Fibroblast of villous mesenchyme (primary cell): Measurements from ENCODE around the gene TCOF1. TPM values are rescaled to one million over a fixed set of nuclear protein-coding genes. Genes with fewer than 3 reads are reported as not detected.

Experiments used
- DNase-seq: peaks from one replicate; pipeline ENCODE4 v3.0.0-alpha.2; 2010; ENCODE audit warnings: low read depth
- H3K4me3 ChIP-seq: 2 replicates; pipeline ENCODE4 v1.5.1; 2011; ENCODE audit warnings: low read depth, mild to moderate bottlenecking, low read length
- CTCF ChIP-seq: IDR thresholded peaks from 2 replicates; pipeline ENCODE4 v1.5.1; 2012; ENCODE audit warnings: low read depth, mild to moderate bottlenecking, low read length; ENCODE audit not compliant: insufficient read depth
- total RNA-seq: library from RNA; depleted of rRNA; stranded (reverse); fragments of >200 nt; gene quantifications from 2 replicates; pipeline ENCODE4 v1.2.3, GENCODE V29; 2012

TCOF1 gene
- total RNA-seq, 1 donor, result 23.7 TPM

DNA sequence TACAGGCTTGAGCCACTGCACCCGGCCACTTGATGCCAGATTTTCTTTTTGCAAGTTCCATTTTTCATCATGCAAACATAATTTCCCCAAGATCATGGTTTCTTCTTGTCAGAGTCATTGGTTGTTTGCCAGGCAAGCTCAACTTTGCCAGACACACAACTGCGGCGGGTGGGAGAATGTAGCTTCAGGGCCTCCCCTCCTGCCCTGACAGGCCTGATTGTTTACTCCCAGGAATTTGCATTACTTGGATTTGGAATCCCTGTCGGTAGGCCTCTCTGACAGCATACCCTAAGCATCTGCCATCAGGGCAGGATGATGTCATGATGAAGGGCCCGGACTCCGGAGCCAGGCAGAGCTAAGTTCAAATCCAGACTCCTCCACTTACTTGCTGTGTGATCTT, 77.0 kb downstream of the TCOF1 start:
- no peak overlapping the region for H3K4me3 ChIP-seq
- DNase-seq, result peak; percentile 89

GRCh38 chr5:150436141-150436680, 78.7 kb downstream of the TCOF1 start:
- no peak overlapping the region for H3K4me3 ChIP-seq
- DNase-seq, result peak; percentile 92
- TF ChIP-seq CTCF, result peak; percentile 80

More for the DNA sequence above, 77.0 kb downstream of the TCOF1 start:
- TF ChIP-seq CTCF, result no peak

DNA sequence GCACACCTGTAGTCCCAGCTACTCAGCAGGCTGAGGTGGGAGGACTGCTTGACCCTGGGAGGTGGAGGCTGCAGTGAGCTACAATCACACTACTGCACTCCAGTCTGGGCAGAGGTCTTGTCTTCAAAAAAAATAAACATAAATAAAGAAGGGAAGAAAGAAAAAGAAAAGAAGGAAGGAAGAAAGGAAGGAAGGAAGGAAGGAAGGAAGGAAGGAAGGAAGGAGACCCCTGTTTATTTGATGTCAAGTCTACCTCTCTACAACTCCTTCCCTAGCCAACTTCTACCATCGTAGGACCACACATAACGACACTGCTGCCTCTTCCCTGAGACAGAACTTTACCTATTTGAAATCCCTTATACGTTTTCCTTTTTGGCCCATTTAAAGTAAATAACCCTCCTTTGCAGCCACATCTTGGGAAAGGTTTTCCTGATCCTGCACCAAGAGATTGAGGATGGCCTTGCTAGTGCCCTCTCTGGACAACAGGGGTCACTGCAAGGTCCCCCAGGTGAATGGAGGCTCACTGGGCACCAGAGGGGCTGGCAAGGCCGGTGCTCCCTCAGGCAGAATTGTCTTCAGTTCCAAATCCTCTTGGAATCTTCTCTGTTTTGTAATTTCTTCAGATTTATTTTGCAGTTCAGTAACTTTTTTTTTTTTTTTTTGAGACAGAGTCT, 81.5 kb downstream of the TCOF1 start:
- no peak overlapping the region for H3K4me3 ChIP-seq
- no peak for DNase-seq
- TF ChIP-seq CTCF, result peak; percentile 64

GRCh38 chr5:150440948-150441812, 83.7 kb downstream of the TCOF1 start:
- no peak overlapping the region for H3K4me3 ChIP-seq
- TF ChIP-seq CTCF, result no peak
- DNase-seq, result no peak

GRCh38 chr5:150441813-150442698, 84.6 kb downstream of the TCOF1 start:
- TF ChIP-seq CTCF, result no peak
- DNase-seq, result no peak
- no peak overlapping the region for H3K4me3 ChIP-seq

DNA sequence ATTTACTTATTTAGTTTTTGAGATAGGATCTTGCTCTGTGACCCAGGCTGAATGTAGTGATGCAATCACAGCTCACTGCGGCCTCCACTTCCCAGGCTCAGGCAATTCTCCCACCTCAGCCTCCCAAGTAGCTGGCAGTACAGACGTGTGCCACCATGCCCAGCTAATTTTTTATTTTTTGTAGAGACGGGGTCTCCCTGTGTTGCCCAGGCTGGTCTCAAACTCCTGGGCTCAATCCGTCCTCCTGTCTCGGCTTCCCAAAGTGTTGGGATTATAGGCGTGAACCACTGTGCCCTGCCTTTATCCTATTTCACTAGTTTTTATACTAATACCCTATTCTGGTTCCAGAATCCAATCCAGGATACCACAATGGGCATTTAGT, 85.2 kb downstream of the TCOF1 start:
- no peak for DNase-seq
- TF ChIP-seq CTCF, result no peak
- H3K4me3 ChIP-seq, result no peak overlapping the region
